Coronary artery (tissue), 2 donors: ENCODE results near the gene TMEM95.

Experiments
- DNase-seq: peaks from one replicate; pipeline ENCODE4 v3.0.0-alpha.2; 2017; ENCODE audit warnings: low spot score
- H3K27ac ChIP-seq, 2 donors: fragments of 200-600 bp; sonication (generic); one replicate each; pipeline ENCODE4 v1.5.1; 2016 to 2019
- H3K4me3 ChIP-seq: fragments of 200-600 bp; sonication (generic); 2 replicates; pipeline ENCODE4 v1.5.1; 2016; ENCODE audit warnings: mild to moderate bottlenecking, moderate library complexity
- TF ChIP-seq, protein P1 (sequence below): fragments of 200-600 bp; sonication (generic); IDR thresholded peaks from one replicate; pipeline ENCODE4 v1.5.1; 2019; ENCODE audit warnings: antibody characterized with exemption

The TMEM95 gene

DNA sequence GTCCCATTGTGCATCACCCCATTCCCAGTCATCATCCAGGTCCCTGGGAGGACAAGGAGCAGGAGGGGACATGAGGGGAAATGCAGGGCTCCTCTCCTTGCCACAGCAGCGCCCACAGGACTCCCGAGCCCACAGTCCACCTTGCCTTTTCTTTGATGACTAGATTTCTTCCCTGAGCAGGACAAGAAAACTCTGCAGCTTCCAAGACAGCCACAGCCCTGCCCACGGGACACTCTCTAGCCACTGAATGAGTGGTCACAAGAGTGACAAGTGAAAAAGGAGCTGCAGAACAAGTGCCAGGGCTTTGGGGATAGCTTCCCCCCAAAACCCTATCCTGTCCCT is 30.5 kb upstream of the TMEM95 start:
- DNase-seq, result no peak
- TF ChIP-seq, protein P1, sequence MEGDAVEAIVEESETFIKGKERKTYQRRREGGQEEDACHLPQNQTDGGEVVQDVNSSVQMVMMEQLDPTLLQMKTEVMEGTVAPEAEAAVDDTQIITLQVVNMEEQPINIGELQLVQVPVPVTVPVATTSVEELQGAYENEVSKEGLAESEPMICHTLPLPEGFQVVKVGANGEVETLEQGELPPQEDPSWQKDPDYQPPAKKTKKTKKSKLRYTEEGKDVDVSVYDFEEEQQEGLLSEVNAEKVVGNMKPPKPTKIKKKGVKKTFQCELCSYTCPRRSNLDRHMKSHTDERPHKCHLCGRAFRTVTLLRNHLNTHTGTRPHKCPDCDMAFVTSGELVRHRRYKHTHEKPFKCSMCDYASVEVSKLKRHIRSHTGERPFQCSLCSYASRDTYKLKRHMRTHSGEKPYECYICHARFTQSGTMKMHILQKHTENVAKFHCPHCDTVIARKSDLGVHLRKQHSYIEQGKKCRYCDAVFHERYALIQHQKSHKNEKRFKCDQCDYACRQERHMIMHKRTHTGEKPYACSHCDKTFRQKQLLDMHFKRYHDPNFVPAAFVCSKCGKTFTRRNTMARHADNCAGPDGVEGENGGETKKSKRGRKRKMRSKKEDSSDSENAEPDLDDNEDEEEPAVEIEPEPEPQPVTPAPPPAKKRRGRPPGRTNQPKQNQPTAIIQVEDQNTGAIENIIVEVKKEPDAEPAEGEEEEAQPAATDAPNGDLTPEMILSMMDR, result no peak
- Histone ChIP-seq H3K27ac (no peak overlapping the region), H3K4me3 (no peak overlapping the region)

DNA sequence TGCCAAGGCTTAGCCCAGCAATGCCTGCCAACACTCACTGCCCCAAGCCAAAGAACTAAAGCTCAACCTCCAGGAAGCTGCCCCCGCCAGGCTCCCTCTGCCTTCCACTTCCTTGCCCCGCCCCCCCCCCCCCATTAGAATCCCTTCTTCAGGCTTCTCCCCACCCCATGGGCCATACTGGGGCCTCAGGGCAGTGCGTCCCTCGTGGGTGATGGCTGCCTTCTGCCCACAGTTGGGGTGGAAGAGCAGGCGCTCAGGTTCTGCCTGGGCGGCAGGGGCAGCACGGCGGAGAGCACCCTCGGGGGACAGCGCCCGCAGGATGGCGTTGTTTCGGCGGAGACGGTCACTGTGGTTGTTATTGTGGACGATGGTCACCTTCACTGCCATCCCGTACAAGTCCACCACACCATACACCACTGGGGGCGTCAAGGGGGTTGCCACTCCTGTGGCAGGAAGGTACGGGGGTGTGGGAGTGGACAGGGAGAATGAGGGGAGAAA is 29.9 kb upstream of the TMEM95 start:
- no peak overlapping the region for H3K4me3 ChIP-seq
- H3K27ac ChIP-seq, result no peak overlapping the region
- TF ChIP-seq, protein P1, result no peak
- DNase-seq, result no peak

- no peak for DNase-seq
- H3K27ac ChIP-seq, result no peak overlapping the region
- H3K4me3 ChIP-seq, result no peak overlapping the region
- TF ChIP-seq, protein P1, result no peak
Measured at GRCh38 chr17:7326186-7326585, 28.8 kb upstream of the TMEM95 start.

DNA sequence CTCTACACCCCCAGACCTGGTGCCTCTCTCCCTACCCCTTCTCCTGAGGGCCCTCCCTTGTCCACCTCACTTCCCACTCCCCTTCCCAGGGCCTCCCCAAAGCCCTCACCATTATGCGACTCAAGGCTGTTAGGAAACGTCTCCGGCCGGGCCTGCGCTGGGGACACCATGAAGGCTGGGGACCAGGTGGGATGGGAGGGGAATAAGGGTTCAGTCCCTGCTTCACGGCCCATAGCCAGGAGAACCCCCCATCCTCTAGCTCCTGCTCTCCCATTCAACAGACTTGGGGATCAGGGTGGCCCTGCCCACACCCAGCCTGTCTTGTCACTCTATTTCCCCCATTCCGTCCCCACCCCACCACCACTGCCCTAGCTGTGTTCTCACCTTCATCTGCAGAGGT is 27.9 kb upstream of the TMEM95 start:
- no peak overlapping the region for H3K27ac ChIP-seq
- TF ChIP-seq, protein P1, result no peak

DNA sequence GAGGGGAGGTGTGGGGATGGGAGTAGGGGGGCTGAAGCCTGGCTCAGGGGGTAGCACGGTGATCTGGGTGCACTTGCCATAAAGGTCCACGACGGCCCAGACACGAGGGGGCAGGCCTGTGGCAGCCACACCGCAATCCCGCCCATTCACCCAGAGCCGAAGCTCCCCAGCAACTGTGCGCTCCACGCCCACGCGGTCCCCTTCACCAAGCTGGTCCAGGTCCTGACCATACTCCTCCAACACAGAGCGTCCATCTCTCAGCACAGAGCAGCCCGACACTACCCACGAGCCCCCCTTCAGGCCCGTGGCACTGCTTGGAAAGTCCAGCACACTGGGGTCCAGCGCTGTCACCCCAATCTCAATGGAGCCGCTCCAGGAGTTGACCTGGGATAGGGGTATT is 27.5 kb upstream of the TMEM95 start:
- no peak for DNase-seq
- no peak overlapping the region for H3K4me3 ChIP-seq
- TF ChIP-seq, protein P1, result no peak
- H3K27ac ChIP-seq, result no peak overlapping the region

More for the DNA sequence above, 27.9 kb upstream of the TMEM95 start:
- no peak for DNase-seq
- H3K4me3 ChIP-seq, result no peak overlapping the region

DNA sequence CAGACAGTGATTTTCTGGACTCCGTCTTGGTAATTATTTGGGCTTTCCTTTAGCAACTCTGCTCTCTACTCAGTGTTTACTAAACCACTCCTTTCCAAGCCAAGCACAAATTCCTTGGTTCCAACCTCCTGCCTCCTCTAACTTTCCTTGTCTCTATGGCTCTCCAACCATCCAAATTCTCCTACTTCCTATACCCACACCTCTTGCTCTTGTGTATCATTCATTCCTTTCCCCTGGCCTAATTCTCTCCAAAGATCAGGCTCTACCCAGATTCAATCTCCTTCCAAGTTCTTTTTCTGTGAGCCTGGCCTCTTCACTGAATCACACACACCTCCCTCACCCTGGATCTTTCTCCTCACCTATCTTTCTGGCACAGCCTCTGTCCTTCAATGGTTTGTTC is 26.9 kb upstream of the TMEM95 start:
- Histone ChIP-seq H3K27ac (no peak overlapping the region), H3K4me3 (no peak overlapping the region)
- TF ChIP-seq, protein P1, result no peak
- no peak for DNase-seq

DNA sequence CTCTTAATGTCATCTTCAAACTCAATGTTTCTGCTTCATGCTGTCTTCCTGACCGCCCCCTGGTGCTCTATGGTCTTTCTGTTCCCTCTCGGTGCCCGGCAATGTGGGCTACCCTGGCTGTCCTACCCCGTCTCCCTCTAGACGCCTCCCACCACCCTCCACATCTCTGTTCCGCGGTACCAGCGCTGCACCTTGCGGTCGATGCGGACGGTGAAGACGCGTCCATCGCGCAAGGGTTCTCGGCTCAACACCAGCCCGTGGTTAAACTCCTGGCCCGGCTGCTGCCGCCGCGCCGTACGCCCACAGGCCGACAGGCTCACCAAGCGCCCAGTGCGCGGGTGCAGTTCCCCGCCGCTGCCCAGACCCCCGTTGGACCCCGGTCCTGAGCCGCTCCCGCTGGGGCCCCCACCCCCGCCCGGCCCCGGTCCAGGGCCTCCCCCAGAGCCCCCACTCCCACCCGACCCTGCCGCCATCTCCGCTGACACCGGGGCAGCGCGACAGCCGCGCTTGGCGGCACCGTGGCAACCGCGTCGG is 26.0 kb upstream of the TMEM95 start, which contains the start of gene NEURL4:
Gene NEURL4 (minus strand): TSS at position 496 of the 534 bp plus-strand sequence. CDS start 23 bp downstream, at position 473.
- Histone ChIP-seq H3K27ac (peak within 1 kb of the TSS; percentile 90 to 97), H3K4me3 (peak within 1 kb of the TSS; percentile 81)
- TF ChIP-seq, protein P1, result no peak
- DNase-seq, result no peak
